K562 (cell line): ENCODE results near the gene SMYD2. TPM values are rescaled to one million over a fixed set of nuclear protein-coding genes. Genes with fewer than 3 reads are reported as not detected.

Source experiments
- MGA ChIP-seq: fragments of 450-650 bp; IDR thresholded peaks from 2 replicates; pipeline ENCODE4 v1.6.1; 2016; ENCODE audit warnings: mild to moderate bottlenecking, moderate library complexity
- NR2C1 ChIP-seq, 2 experiments: fragments of 450-650 bp; IDR thresholded peaks; 2 replicates each; pipeline ENCODE4 v1.6.1; 2017; ENCODE audit warnings: mild to moderate bottlenecking in 2 of 2, antibody characterized with exemption in 1 of 2, inconsistent platforms in 1 of 2, missing compliant biosample characterization in 1 of 2, missing genetic modification characterization in 1 of 2
- POLR2A ChIP-seq: fragments of 450-650 bp; conservative IDR thresholded peaks from 2 replicates; pipeline ENCODE4 v1.6.1; 2016
- RBM25 ChIP-seq: fragments of 200-400 bp; formaldehyde crosslinking; IDR thresholded peaks from 2 replicates; pipeline ENCODE4 v1.6.1; 2018; ENCODE audit warnings: low read length, low read depth, moderate library complexity; ENCODE audit not compliant: severe bottlenecking
- ZNF408 ChIP-seq: fragments of 250-450 bp; sonication (Bioruptor Pico); IDR thresholded peaks from 2 replicates; pipeline ENCODE4 v1.4.0; 2020; ENCODE audit warnings: low read depth, mild to moderate bottlenecking, moderate library complexity
- polyA plus RNA-seq, 8 experiments: library from polyadenylated mRNA; depleted of rRNA in 4 of 8; stranded (reverse) in 5 of 8; unstranded in 3 of 8; fragments of >200 nt; fragmentation: Nextera tagmentation in 2 of 8; fragmentation: Illumina TruSeq in 1 of 8; extraction: Ambion mirVana in 2 of 8; extraction: Trizol in 1 of 8; gene quantifications; 2 replicates each; pipeline versions ENCODE4 v1.2.1 to v1.2.3, GENCODE V29; 2011 to 2014; ENCODE audit warnings: inconsistent platforms in 1 of 8, missing spikeins in 1 of 8
- total RNA-seq, 7 experiments: library from RNA; depleted of rRNA in 6 of 7; stranded (reverse); fragments of >200 nt in 6 of 7; fragmentation: Illumina TruSeq in 2 of 7; extraction: Trizol in 2 of 7; gene quantifications; 2 replicates each; pipeline versions ENCODE4 v1.2.1 to v1.2.3, GENCODE V29; 2011 to 2021; ENCODE audit warnings: low replicate concordance in 1 of 7
- TF ChIP-seq, protein P1 (sequence below), 2 experiments: fragments of 450-650 bp in 1 of 2; sonication (generic) in 1 of 2; formaldehyde crosslinking in 1 of 2; IDR thresholded peaks in 1 of 2; conservative IDR thresholded peaks in 1 of 2; 2 replicates each; pipeline versions ENCODE4 v1.6.1 to v1.8.1; 2016 to 2023; ENCODE audit warnings: mild to moderate bottlenecking in 2 of 2, moderate library complexity in 2 of 2, inconsistent platforms in 1 of 2, missing genetic modification reagents in 1 of 2

The SMYD2 gene
- total and polyA plus RNA-seq, 9 of the 15 experiments (the other 6 are each of a cell fraction or from before 2014, with no cell fraction given): 13.8 to 81.3 (median 39.9) TPM

GRCh38 chr1:214280386-214281020 lies 456 bp upstream of the SMYD2 start (continued):
- TF ChIP-seq MGA (peak; percentile 79), POLR2A (peak; percentile 69), RBM25 (no peak), NR2C1 (IDR thresholded peaks at IDR 0.05) (no peak), NR2C1 (tag; IDR thresholded peaks at IDR 0.05) (no peak), ZNF408 (CRISPR knock-in tag) (no peak)
- TF ChIP-seq, protein P1, sequence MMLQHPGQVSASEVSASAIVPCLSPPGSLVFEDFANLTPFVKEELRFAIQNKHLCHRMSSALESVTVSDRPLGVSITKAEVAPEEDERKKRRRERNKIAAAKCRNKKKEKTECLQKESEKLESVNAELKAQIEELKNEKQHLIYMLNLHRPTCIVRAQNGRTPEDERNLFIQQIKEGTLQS (IDR thresholded peaks at IDR 0.05): no peak
- TF ChIP-seq, protein P1 (CRISPR knock-in tag; conservative IDR thresholded peaks at IDR 0.05): no peak
